Right lobe of liver (tissue), 6 donors: ENCODE measurements around the gene HCN2. TPM values are rescaled to one million over a fixed set of nuclear protein-coding genes. Genes with fewer than 3 reads are reported as not detected.
A peak's percentile ranks its signal among the peaks of the same experiment; 100 is the strongest.
"Not testable (repeated sequence)": the region's sequence is repeated elsewhere in the genome, so short reads cannot be mapped to it uniquely, and the experiment has no call there.

Source experiments
- ATAC-seq, 4 donors: fragments of 200-7000 bp; cut with Tn5 transposase; one replicate each; pipeline ENCODE4 v1.9.1; 2020; ENCODE audit warnings: mild to moderate bottlenecking in 4 of 4, moderate library complexity in 4 of 4
- DNase-seq, 3 donors: peaks; one replicate each; pipeline ENCODE4 v3.0.0-alpha.2; 2020
- H3K27ac ChIP-seq, 3 donors: fragments of 200-600 bp; one replicate each; pipeline ENCODE4 v1.8.0; 2022
- H3K27me3 ChIP-seq, 2 donors: fragments of 200-600 bp; one replicate each; pipeline ENCODE4 v1.8.0; 2022
- H3K36me3 ChIP-seq, 4 donors: fragments of 200-600 bp; sonication (generic) in 1 of 4; one replicate each; pipeline versions ENCODE4 v1.5.1 to v1.8.0; 2017 to 2022; ENCODE audit warnings: control low read depth in 1 of 4
- H3K4me1 ChIP-seq, 4 donors: fragments of 200-600 bp; sonication (generic) in 1 of 4; one replicate each; pipeline versions ENCODE4 v1.5.1 to v1.8.0; 2017 to 2022; ENCODE audit warnings: control low read depth in 1 of 4
- H3K4me3 ChIP-seq, 3 donors: fragments of 200-600 bp; one replicate each; pipeline ENCODE4 v1.8.0; 2022
- H3K9me3 ChIP-seq, 4 donors: fragments of 200-600 bp; sonication (generic) in 1 of 4; one replicate each; pipeline versions ENCODE4 v1.5.1 to v1.8.0; 2017 to 2022; ENCODE audit warnings: control low read depth in 1 of 4
- CTCF ChIP-seq, 4 donors: fragments of 200-600 bp in 3 of 4; fragments of 450-650 bp in 1 of 4; IDR thresholded peaks; one replicate each; pipeline versions ENCODE4 v1.5.1 to v1.8.0; 2016 to 2022; ENCODE audit warnings: antibody characterized with exemption in 4 of 4, mild to moderate bottlenecking in 2 of 4
- POLR2A ChIP-seq: fragments of 450-650 bp; IDR thresholded peaks from one replicate; pipeline ENCODE4 v1.6.1; 2017; ENCODE audit warnings: antibody characterized with exemption, mild to moderate bottlenecking
- WGBS: methylation state at CpG from one replicate; pipeline ENCODE4 v1.1.6; 2018; ENCODE audit warnings: low coverage, low lambda C conversion rate; ENCODE audit not compliant: insufficient coverage; ENCODE audit errors: missing lambda C conversion rate; 5-methylcytosine and 5-hydroxymethylcytosine counted together
- intact Hi-C, 2 donors: fragments of 100-400 bp; cut with DNase I; formaldehyde crosslinking; loops; one replicate each; pipeline versions ENCODE4 v1.11.2 to v1.14.1; 2022
- total RNA-seq, 6 experiments: library from RNA; depleted of rRNA in 2 of 6; stranded (reverse); fragments of >200 nt in 2 of 6; fragmentation: NEBNext Ultra II Directional in 3 of 6; extraction: Animal tissue kit (Norgen Biotek cat#: 25700) in 3 of 6; gene quantifications; one replicate each; pipeline versions ENCODE4 v1.1.0 to v1.2.4, GENCODE V29; 2016 to 2023
- donor health status: DM: no; HTN: yes; CAD: no.
- donor health status: DM: no; HTN: no; CAD: no.
- donor health status: DM: no; HTN: no; CAD: no.
- donor health status: DM: no; HTN: yes; CAD: no.
- donor health status: DM: no; HTN: yes; CAD: no.

Gene HCN2
- total RNA-seq, 6 experiments from 2014 or later = 0.05 to 0.27 (median 0.09) TPM; not detected in 1

- DNase-seq (peak in 1 of 3 donors; percentile 33), ATAC-seq (no peak)
- intact Hi-C loops = no loop called here
- no peaks in the 10 kb centered on the region for H3K27me3 ChIP-seq
- H3K36me3 ChIP-seq = peaks cover 0 to 54% (median 10%) of the 10 kb centered on the region in 4 donors
- no peak overlapping the region for H3K27ac ChIP-seq
- WGBS = 80% methylated on average over 1 of the region's 24 CpGs
- TF ChIP-seq POLR2A (no peak), CTCF (IDR thresholded peaks at IDR 0.05) (no peak)
- no peak overlapping the region for H3K4me3 ChIP-seq
- H3K9me3 ChIP-seq = no peaks in the 10 kb centered on the region
- H3K4me1 ChIP-seq = no peaks in the 10 kb centered on the region
These were observed 34.9 kb downstream of the HCN2 start for GRCh38 chr19:624433-625109.

DNA sequence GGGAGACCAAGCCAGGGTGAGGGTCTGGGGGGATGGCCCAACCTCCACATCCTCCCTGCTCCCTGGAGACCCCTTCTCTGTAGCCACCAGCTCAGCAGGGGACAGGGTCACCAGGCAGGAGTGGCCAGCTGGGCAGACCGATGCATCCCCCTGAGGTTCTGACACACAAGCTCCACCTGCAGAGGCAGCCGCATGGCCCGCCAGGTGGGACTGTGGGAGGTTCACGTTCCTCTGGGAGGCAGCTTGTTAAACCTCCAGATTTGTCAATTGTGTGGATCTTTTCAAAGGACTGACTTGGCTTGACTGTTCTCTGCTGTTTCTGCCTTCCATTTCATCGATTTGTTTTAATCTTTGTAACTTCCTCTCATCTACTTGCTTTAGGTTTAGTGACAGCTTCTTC, 35.6 kb downstream of the HCN2 start:
- intact Hi-C loops = no loop called here
- no peaks in the 10 kb centered on the region for H3K4me1 ChIP-seq
- no peak for ATAC-seq
- H3K36me3 ChIP-seq = peaks cover 0 to 47% (median 9%) of the 10 kb centered on the region in 4 donors
- no peaks in the 10 kb centered on the region for H3K9me3 ChIP-seq
- 100% methylated on average over 1 of the region's 5 CpGs for WGBS
- DNase-seq = no peak
- TF ChIP-seq POLR2A = no peak
- no peak for TF ChIP-seq CTCF (IDR thresholded peaks at IDR 0.05)
- no peak overlapping the region for H3K27ac ChIP-seq
- H3K27me3 ChIP-seq = no peaks in the 10 kb centered on the region
- H3K4me3 ChIP-seq = no peak overlapping the region

DNA sequence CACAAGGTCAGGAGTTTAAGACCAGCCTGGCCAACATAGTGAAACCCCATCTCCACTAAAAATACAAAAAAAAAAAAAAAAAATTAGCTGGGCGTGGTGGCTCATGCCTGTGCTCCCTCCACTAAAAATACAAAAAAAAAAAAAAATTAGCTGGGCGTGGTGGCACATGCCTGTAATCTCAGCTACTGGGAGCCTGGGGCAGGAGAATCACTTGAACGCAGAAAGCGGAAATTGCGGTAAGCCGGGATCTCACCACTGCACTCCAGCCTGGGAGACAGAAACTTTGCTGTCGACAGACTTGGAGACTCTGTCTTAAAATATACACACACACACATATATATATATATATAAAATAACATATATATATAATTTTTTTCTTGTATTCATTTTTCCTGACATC, 36.9 kb downstream of the HCN2 start:
- H3K27me3 ChIP-seq, H3K4me3 ChIP-seq, H3K4me1 ChIP-seq, intact Hi-C loops, DNase-seq, ATAC-seq, H3K27ac ChIP-seq, H3K9me3 ChIP-seq: not testable (repeated sequence)
- WGBS = 92% methylated on average over 7 of the region's 7 CpGs
- H3K36me3 ChIP-seq = peaks cover 0 to 38% (median 8%) of the 10 kb centered on the region in 4 donors

DNA sequence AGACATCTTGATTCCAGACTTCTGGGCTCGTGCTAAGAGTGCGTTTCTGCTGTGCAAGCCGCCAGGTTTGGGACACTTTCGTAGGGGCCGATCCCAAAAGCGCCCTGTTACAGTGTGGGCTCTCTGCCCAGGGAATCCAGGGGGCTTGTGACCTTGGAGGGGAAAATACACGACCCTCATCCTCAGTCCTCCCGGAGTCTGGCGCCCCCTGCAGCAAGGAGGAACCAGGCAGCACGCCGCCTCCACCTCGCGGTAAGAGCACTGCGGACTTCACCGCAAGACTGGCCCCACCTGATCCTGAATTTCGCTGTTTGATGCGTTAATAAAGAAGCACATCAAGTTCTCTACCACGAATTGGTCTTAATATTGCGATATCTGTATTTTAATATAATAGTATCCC, 38.5 kb downstream of the HCN2 start:
- Histone ChIP-seq H3K4me3 (no peak overlapping the region), H3K4me1 (peaks cover 0 to 6% (median 3%) of the 10 kb centered on the region in 4 donors), H3K27ac (no peak overlapping the region), H3K36me3 (peaks cover 0 to 34% (median 8%) of the 10 kb centered on the region in 4 donors), H3K27me3 (no peaks in the 10 kb centered on the region), H3K9me3 (no peaks in the 10 kb centered on the region)
- DNase-seq (no peak), ATAC-seq (no peak)
- WGBS = 83% methylated on average over 4 of the region's 19 CpGs
- intact Hi-C loops = no loop called here
- TF ChIP-seq POLR2A (no peak), CTCF (IDR thresholded peaks at IDR 0.05) (peak in 1 of 4 donors; percentile 11)

DNA sequence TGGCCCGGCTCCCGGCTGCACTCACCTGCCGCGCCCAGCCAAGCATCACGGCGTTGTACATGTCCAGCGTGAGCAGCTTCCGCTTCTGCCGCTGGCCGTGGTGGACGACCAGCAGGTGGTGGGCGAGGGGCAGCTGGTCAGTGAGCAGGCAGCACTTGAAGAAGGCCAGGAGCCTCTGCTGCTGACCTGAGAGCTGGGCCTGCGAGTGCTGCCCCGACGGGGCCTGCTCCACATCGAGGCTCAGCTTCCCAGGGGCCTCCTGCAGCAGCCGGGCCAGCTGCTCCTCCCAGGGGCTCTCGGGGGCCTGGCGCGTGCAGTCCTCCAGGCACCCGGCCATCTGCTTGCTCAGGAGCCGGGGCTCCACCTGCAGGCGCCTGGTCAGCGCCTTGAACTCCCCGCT, 39.8 kb downstream of the HCN2 start:
- intact Hi-C loops, H3K27ac ChIP-seq, H3K27me3 ChIP-seq, H3K4me3 ChIP-seq, ATAC-seq, DNase-seq, H3K9me3 ChIP-seq: not testable (repeated sequence)
- Histone ChIP-seq H3K4me1 (peaks cover 0 to 13% (median 6%) of the 10 kb centered on the region in 4 donors), H3K36me3 (peaks cover 0 to 26% (median 7%) of the 10 kb centered on the region in 4 donors)
- WGBS = 81% methylated on average over 6 of the region's 25 CpGs
